Breast epithelium (tissue), 4 donors: Measurements from ENCODE around the gene SLC26A2. TPM values are rescaled to one million over a fixed set of nuclear protein-coding genes. Genes with fewer than 3 reads are reported as not detected.

Experiments used
- DNase-seq, 2 donors: peaks; one replicate each; pipeline ENCODE4 v3.0.0-alpha.2; 2019; ENCODE audit warnings: low spot score in 2 of 2
- H3K27ac ChIP-seq, 2 donors: fragments of 200-600 bp; sonication (generic) in 1 of 2; one replicate each; pipeline ENCODE4 v1.5.1; 2016 to 2019; ENCODE audit warnings: mild to moderate bottlenecking in 1 of 2
- H3K27me3 ChIP-seq, 2 donors: fragments of 200-600 bp; sonication (generic) in 1 of 2; one replicate each; pipeline versions ENCODE4 v1.5.1 to v1.6.0; 2017 to 2019; ENCODE audit warnings: control low read depth in 1 of 2, mild to moderate bottlenecking in 1 of 2
- H3K36me3 ChIP-seq: fragments of 200-600 bp; one replicate; pipeline ENCODE4 v1.5.1; 2019
- H3K4me1 ChIP-seq, 2 donors: fragments of 200-600 bp; sonication (generic); one replicate each; pipeline ENCODE4 v1.5.1; 2016 to 2019; ENCODE audit warnings: control low read depth in 1 of 2
- H3K4me3 ChIP-seq, 3 donors: fragments of 200-600 bp; sonication (generic); 1 replicate in 2 of 3; 2 replicates in 1 of 3; pipeline ENCODE4 v1.5.1; 2016 to 2019; ENCODE audit warnings: mild to moderate bottlenecking in 3 of 3, moderate library complexity in 2 of 3
- H3K9me3 ChIP-seq, 2 donors: fragments of 200-600 bp; sonication (generic) in 1 of 2; one replicate each; pipeline ENCODE4 v1.5.1; 2016 to 2019; ENCODE audit warnings: control low read depth in 1 of 2
- CTCF ChIP-seq, 3 donors: fragments of 450-650 bp; IDR thresholded peaks; one replicate each; pipeline ENCODE4 v1.5.1; 2016 to 2017; ENCODE audit warnings: antibody characterized with exemption in 3 of 3, mild to moderate bottlenecking in 3 of 3, moderate library complexity in 3 of 3
- POLR2A ChIP-seq: fragments of 450-650 bp; IDR thresholded peaks from one replicate; pipeline ENCODE4 v1.6.1; 2016; ENCODE audit warnings: antibody characterized with exemption, mild to moderate bottlenecking, moderate library complexity
- POLR2AphosphoS5 ChIP-seq, 3 donors: sonication (generic); formaldehyde crosslinking; IDR thresholded peaks; one replicate each; pipeline ENCODE4 v1.6.1; 2017; ENCODE audit warnings: antibody characterized with exemption in 3 of 3
- intact Hi-C: fragments of 100-400 bp; cut with DNase I; formaldehyde crosslinking; loops from one replicate; pipeline ENCODE4 v1.15.1; 2023; ENCODE audit warnings: low total_unique reads
- total RNA-seq, 3 donors: library from RNA; depleted of rRNA; stranded (reverse); fragments of >200 nt; gene quantifications; one replicate each; pipeline ENCODE4 v1.1.0, GENCODE V29; 2016

The SLC26A2 gene
- total RNA-seq, 3 donors from 2014 or later = 10.6 to 103 (median 30.2) TPM

GRCh38 chr5:149948993-149949392, 11.6 kb upstream of the SLC26A2 start:
- Histone ChIP-seq H3K9me3 (no peaks in the 10 kb centered on the region), H3K4me3 (no peak overlapping the region), H3K36me3 (no peaks in the 10 kb centered on the region), H3K27me3 (no peaks in the 10 kb centered on the region), H3K27ac (no peak overlapping the region), H3K4me1 (no peaks in the 10 kb centered on the region)
- no peak for TF ChIP-seq CTCF (IDR thresholded peaks at IDR 0.05)
- no peak for TF ChIP-seq POLR2A
- no peak for TF ChIP-seq POLR2AphosphoS5 (IDR thresholded peaks at IDR 0.05)
- DNase-seq = no peak
- intact Hi-C loops = no loop called here

GRCh38 chr5:149951138-149951749, 9.3 kb upstream of the SLC26A2 start:
- Histone ChIP-seq H3K36me3 (no peaks in the 10 kb centered on the region), H3K27ac (no peak overlapping the region), H3K27me3 (no peaks in the 10 kb centered on the region), H3K4me1 (no peaks in the 10 kb centered on the region), H3K4me3 (no peak overlapping the region), H3K9me3 (no peaks in the 10 kb centered on the region)
- TF ChIP-seq POLR2A (no peak), POLR2AphosphoS5 (IDR thresholded peaks at IDR 0.05) (no peak), CTCF (IDR thresholded peaks at IDR 0.05) (no peak)
- intact Hi-C loops = no loop called here
- no peak for DNase-seq

- Histone ChIP-seq H3K27ac (peak overlapping the region in 1 of 2 donors; percentile 56), H3K4me3 (no peak overlapping the region), H3K27me3 (no peaks in the 10 kb centered on the region), H3K36me3 (no peaks in the 10 kb centered on the region), H3K4me1 (no peaks in the 10 kb centered on the region), H3K9me3 (no peaks in the 10 kb centered on the region)
- DNase-seq = no peak
- intact Hi-C loops = no loop called here
- TF ChIP-seq CTCF (IDR thresholded peaks at IDR 0.05) = no peak
- no peak for TF ChIP-seq POLR2A
- no peak for TF ChIP-seq POLR2AphosphoS5 (IDR thresholded peaks at IDR 0.05)
Observed at GRCh38 chr5:149953436-149954121, 7.0 kb upstream of the SLC26A2 start.

- no peaks in the 10 kb centered on the region for H3K27me3 ChIP-seq
- H3K27ac ChIP-seq = peak overlapping the region in 1 of 2 donors; percentile 35
- TF ChIP-seq CTCF (IDR thresholded peaks at IDR 0.05) (no peak), POLR2A (no peak), POLR2AphosphoS5 (IDR thresholded peaks at IDR 0.05) (no peak)
- DNase-seq = no peak
- H3K9me3 ChIP-seq = no peaks in the 10 kb centered on the region
- intact Hi-C loops = no loop called here
- no peaks in the 10 kb centered on the region for H3K36me3 ChIP-seq
- H3K4me1 ChIP-seq = peaks cover 0 to 5% of the 10 kb centered on the region in 2 donors
- H3K4me3 ChIP-seq = no peak overlapping the region
Observed at GRCh38 chr5:149954798-149955197, 5.8 kb upstream of the SLC26A2 start.

GRCh38 chr5:149956685-149957084, 3.9 kb upstream of the SLC26A2 start:
- no peaks in the 10 kb centered on the region for H3K9me3 ChIP-seq
- H3K27me3 ChIP-seq = no peaks in the 10 kb centered on the region
- TF ChIP-seq POLR2A (no peak), CTCF (IDR thresholded peaks at IDR 0.05) (no peak), POLR2AphosphoS5 (IDR thresholded peaks at IDR 0.05) (no peak)
- no peak overlapping the region for H3K27ac ChIP-seq
- peaks cover 0 to 6% of the 10 kb centered on the region in 2 donors for H3K4me1 ChIP-seq
- intact Hi-C loops = no loop called here
- DNase-seq = no peak
- H3K36me3 ChIP-seq = no peaks in the 10 kb centered on the region
- no peak overlapping the region for H3K4me3 ChIP-seq
